Peyer's patch (tissue), 4 donors: ENCODE data around the gene GLCCI1. TPM values are rescaled to one million over a fixed set of nuclear protein-coding genes. Genes with fewer than 3 reads are reported as not detected.

Experiments
- DNase-seq, 3 donors: peaks; one replicate each; pipeline ENCODE4 v3.0.0-alpha.2; 2017 to 2019
- H3K27ac ChIP-seq, 4 donors: fragments of 200-600 bp; sonication (generic); one replicate each; pipeline ENCODE4 v1.5.1; 2016 to 2019
- H3K27me3 ChIP-seq, 2 donors: fragments of 200-600 bp; sonication (generic); one replicate each; pipeline ENCODE4 v1.5.1; 2019
- H3K36me3 ChIP-seq, 3 donors: fragments of 200-600 bp; sonication (generic); one replicate each; pipeline ENCODE4 v1.5.1; 2016 to 2019
- H3K4me1 ChIP-seq, 4 donors: fragments of 200-600 bp; sonication (generic); one replicate each; pipeline ENCODE4 v1.5.1; 2016 to 2019
- H3K4me3 ChIP-seq, 4 donors: fragments of 200-600 bp; sonication (generic); 1 replicate in 3 of 4; 2 replicates in 1 of 4; pipeline ENCODE4 v1.5.1; 2016 to 2019; ENCODE audit warnings: mild to moderate bottlenecking in 1 of 4
- H3K9me3 ChIP-seq, 4 donors: fragments of 200-600 bp; sonication (generic); one replicate each; pipeline ENCODE4 v1.5.1; 2016 to 2019; ENCODE audit warnings: mild to moderate bottlenecking in 1 of 4
- CTCF ChIP-seq, 6 experiments: fragments of 450-650 bp in 4 of 6; fragments of 200-600 bp in 2 of 6; sonication (generic) in 1 of 6; IDR thresholded peaks; one replicate each; pipeline ENCODE4 v1.5.1; 2017 to 2019; ENCODE audit warnings: antibody characterized with exemption in 6 of 6, mild to moderate bottlenecking in 3 of 6, moderate library complexity in 1 of 6
- POLR2A ChIP-seq, 2 donors: fragments of 450-650 bp; IDR thresholded peaks; one replicate each; pipeline ENCODE4 v1.5.1; 2017; ENCODE audit warnings: antibody characterized with exemption in 2 of 2, mild to moderate bottlenecking in 2 of 2, moderate library complexity in 2 of 2
- total RNA-seq, 4 donors: library from RNA; depleted of rRNA; stranded (reverse); fragments of >200 nt; gene quantifications; one replicate each; pipeline ENCODE4 v1.1.0, GENCODE V29; 2016

Gene GLCCI1
- total RNA-seq, 4 donors from 2014 or later = 5.1 to 33.8 (median 7.9) TPM

- Histone ChIP-seq H3K27ac (no peak overlapping the region), H3K36me3 (no peaks in the 10 kb centered on the region), H3K27me3 (no peaks in the 10 kb centered on the region), H3K4me1 (peaks cover 0 to 5% (median 0%) of the 10 kb centered on the region in 4 donors), H3K9me3 (no peaks in the 10 kb centered on the region), H3K4me3 (no peak overlapping the region)
- TF ChIP-seq CTCF (IDR thresholded peaks at IDR 0.05) (no peak), POLR2A (IDR thresholded peaks at IDR 0.05) (no peak)
- DNase-seq = no peak
Observed at GRCh38 chr7:8120390-8121058, 151.9 kb downstream of the GLCCI1 start.

GRCh38 chr7:8121243-8121642 lies 152.6 kb downstream of the GLCCI1 start:
- TF ChIP-seq POLR2A (IDR thresholded peaks at IDR 0.05) (no peak), CTCF (IDR thresholded peaks at IDR 0.05) (no peak)
- Histone ChIP-seq H3K4me1 (peaks cover 0 to 10% (median 0%) of the 10 kb centered on the region in 4 donors), H3K27ac (no peak overlapping the region), H3K36me3 (no peaks in the 10 kb centered on the region), H3K4me3 (no peak overlapping the region), H3K9me3 (no peaks in the 10 kb centered on the region), H3K27me3 (no peaks in the 10 kb centered on the region)
- DNase-seq = no peak

GRCh38 chr7:8125680-8126444 lies 157.3 kb downstream of the GLCCI1 start:
- Histone ChIP-seq H3K36me3 (no peaks in the 10 kb centered on the region), H3K27ac (peak overlapping the region; percentile 60 to 75 (median 63)), H3K27me3 (no peaks in the 10 kb centered on the region), H3K9me3 (no peaks in the 10 kb centered on the region), H3K4me1 (peaks cover 0 to 10% (median 0%) of the 10 kb centered on the region in 4 donors), H3K4me3 (no peak overlapping the region)
- DNase-seq = peak in 2 of 3 donors; percentile 76 to 84
- TF ChIP-seq CTCF (IDR thresholded peaks at IDR 0.05) = no peak
- no peak for TF ChIP-seq POLR2A (IDR thresholded peaks at IDR 0.05)

GRCh38 chr7:8126601-8127167 lies 158.1 kb downstream of the GLCCI1 start:
- no peaks in the 10 kb centered on the region for H3K9me3 ChIP-seq
- H3K36me3 ChIP-seq = no peaks in the 10 kb centered on the region
- no peak overlapping the region for H3K4me3 ChIP-seq
- no peak for DNase-seq
- TF ChIP-seq POLR2A (IDR thresholded peaks at IDR 0.05) (no peak), CTCF (IDR thresholded peaks at IDR 0.05) (no peak)
- H3K27ac ChIP-seq = peak overlapping the region in 2 of 4 donors; percentile 60 to 75
- peaks cover 0 to 10% (median 0%) of the 10 kb centered on the region in 4 donors for H3K4me1 ChIP-seq
- no peaks in the 10 kb centered on the region for H3K27me3 ChIP-seq

DNA sequence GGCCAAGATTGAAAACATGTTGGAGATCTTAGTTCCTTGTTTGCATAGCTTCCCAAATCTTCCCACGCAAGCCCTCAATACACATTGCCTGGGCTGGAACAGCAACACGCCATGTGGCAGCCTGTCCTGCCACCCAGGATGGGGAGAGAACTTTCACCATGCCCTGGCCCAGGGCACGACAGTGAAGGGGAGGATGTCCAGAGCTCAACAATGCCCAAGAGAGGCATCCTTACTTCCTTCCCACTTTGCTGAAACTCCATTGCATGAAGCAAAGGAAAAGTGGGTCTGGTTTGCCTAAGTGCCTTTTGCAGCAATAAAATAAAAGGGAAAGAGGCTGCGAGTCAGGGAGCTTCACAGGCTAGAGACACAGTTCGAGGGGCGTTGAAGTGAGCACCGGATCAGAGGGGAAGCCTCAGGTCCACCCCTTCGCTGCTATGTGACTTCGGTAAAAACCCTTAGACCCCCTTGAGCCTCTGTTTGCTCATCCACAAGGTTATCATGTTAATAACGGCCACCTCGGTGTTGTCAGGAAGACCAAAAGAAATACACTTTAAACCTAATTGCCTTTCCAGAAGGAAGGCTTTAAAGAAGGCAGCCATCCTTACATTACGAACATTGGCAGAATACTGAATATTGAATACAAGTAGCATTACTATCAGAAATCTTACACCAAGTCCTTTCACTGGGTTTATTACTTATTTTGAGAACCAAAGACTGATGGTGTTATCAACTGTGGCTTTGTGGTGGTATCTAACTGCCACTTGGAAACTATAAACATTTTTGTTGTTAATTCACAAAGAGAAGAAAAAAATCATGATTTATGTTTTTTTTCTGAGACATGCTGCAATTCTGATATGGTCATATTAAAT lies 160.1 kb downstream of the GLCCI1 start:
- H3K36me3 ChIP-seq = no peaks in the 10 kb centered on the region
- DNase-seq = no peak
- no peaks in the 10 kb centered on the region for H3K27me3 ChIP-seq
- H3K27ac ChIP-seq = peak overlapping the region in 2 of 4 donors; percentile 23 to 61
- no peak overlapping the region for H3K4me3 ChIP-seq
- H3K4me1 ChIP-seq = peaks cover 0 to 10% (median 5%) of the 10 kb centered on the region in 4 donors
- TF ChIP-seq CTCF (IDR thresholded peaks at IDR 0.05) (no peak), POLR2A (IDR thresholded peaks at IDR 0.05) (no peak)
- H3K9me3 ChIP-seq = no peaks in the 10 kb centered on the region
